ENCODE results near the gene NFX1. TPM values are rescaled to one million over a fixed set of nuclear protein-coding genes. Genes with fewer than 3 reads are reported as not detected.
"Not testable (repeated sequence)": the region's sequence is repeated elsewhere in the genome, so short reads cannot be mapped to it uniquely, and the experiment has no call there.

NFX1 gene
- total RNA-seq, 1 donor from 2014 or later: 14.2 TPM

DNA sequence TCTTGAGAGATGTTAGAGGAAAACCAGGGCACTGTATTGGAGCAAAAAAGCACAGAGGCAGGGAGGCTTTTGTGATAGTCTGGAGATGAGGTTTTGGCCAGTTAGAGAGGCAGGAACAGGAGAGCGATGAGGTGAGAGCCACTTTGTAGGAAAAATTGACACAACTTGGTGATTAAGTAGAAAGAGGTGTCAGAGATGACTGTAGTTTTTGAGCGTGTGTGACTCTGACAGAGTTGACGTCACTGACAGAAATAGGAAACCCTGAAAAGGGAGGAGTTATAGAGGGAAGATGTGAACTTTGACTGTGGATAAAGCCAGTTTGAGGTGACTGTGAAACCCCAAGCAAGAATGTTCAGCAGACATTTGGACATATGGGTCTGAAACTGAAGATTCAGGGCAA is 15.7 kb downstream of the NFX1 start:
- Histone ChIP-seq H3K4me1 (no peaks in the 10 kb centered on the region), H3K36me3 (peaks cover 88 to 99% of the 10 kb centered on the region in 2 donors), H3K27ac (no peak overlapping the region), H3K9me3 (no peaks in the 10 kb centered on the region), H3K27me3 (no peaks in the 10 kb centered on the region), H3K4me3 (no peak overlapping the region)
- no peak for TF ChIP-seq CTCF (IDR thresholded peaks at IDR 0.05)
- intact Hi-C loops (cut with DNase I): no loop called here
- DNase-seq (ENCODE audit: low spot score in 2 of 2): no peak

- intact Hi-C loops (cut with DNase I): no loop called here
- no peak overlapping the region for H3K27ac ChIP-seq
- no peaks in the 10 kb centered on the region for H3K27me3 ChIP-seq
- TF ChIP-seq CTCF (IDR thresholded peaks at IDR 0.05): no peak
- peaks cover 89 to 99% of the 10 kb centered on the region in 2 donors for H3K36me3 ChIP-seq
- H3K4me3 ChIP-seq: no peak overlapping the region
- no peaks in the 10 kb centered on the region for H3K9me3 ChIP-seq
- DNase-seq (ENCODE audit: low spot score in 2 of 2): no peak
- no peaks in the 10 kb centered on the region for H3K4me1 ChIP-seq
These were observed 16.8 kb downstream of the NFX1 start for GRCh38 chr9:33307067-33307466.

GRCh38 chr9:33309903-33310302 is 19.6 kb downstream of the NFX1 start:
- no peak for TF ChIP-seq CTCF (IDR thresholded peaks at IDR 0.05)

GRCh38 chr9:33310748-33311147 is 20.4 kb downstream of the NFX1 start:
- Histone ChIP-seq H3K27me3 (no peaks in the 10 kb centered on the region), H3K9me3 (no peaks in the 10 kb centered on the region), H3K36me3 (peaks cover 86 to 99% of the 10 kb centered on the region in 2 donors), H3K4me1 (no peaks in the 10 kb centered on the region), H3K4me3 (no peak overlapping the region), H3K27ac (no peak overlapping the region)
- no peak for TF ChIP-seq CTCF (IDR thresholded peaks at IDR 0.05)
- intact Hi-C loops (cut with DNase I): no loop called here
- no peak for DNase-seq (ENCODE audit: low spot score in 2 of 2)

More at GRCh38 chr9:33309903-33310302, 19.6 kb downstream of the NFX1 start:
- Histone ChIP-seq H3K4me3 (no peak overlapping the region), H3K9me3 (no peaks in the 10 kb centered on the region), H3K4me1 (no peaks in the 10 kb centered on the region), H3K27ac (no peak overlapping the region), H3K36me3 (peaks cover 91 to 99% of the 10 kb centered on the region in 2 donors), H3K27me3 (no peaks in the 10 kb centered on the region)
- intact Hi-C loops (cut with DNase I): no loop called here
- DNase-seq (ENCODE audit: low spot score in 2 of 2): no peak

DNA sequence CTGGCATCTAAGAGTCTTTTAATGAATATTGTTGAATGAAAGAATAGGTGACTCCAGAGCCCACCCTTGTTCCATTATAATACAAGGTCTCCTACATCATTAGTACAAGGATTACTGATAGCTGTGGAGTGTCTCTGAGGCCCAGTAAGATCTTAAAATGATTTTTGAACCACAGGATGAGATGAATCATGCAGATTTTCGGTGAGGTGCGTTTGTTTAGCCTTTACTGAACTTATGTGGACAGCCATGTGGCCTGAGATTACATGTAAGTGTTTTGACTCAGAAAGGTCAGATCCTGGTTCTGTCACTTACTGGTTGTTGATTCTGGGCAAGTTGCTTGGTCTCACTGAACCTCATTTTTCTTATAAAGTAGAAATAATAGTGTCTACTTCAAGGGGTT is 21.6 kb downstream of the NFX1 start:
- intact Hi-C loops (cut with DNase I): no loop called here
- DNase-seq (ENCODE audit: low spot score in 2 of 2): no peak
- H3K9me3 ChIP-seq: no peaks in the 10 kb centered on the region
- H3K36me3 ChIP-seq: peaks cover 87 to 94% of the 10 kb centered on the region in 2 donors
- H3K27ac ChIP-seq: no peak overlapping the region
- TF ChIP-seq CTCF (IDR thresholded peaks at IDR 0.05): no peak
- H3K4me1 ChIP-seq: no peaks in the 10 kb centered on the region
- no peak overlapping the region for H3K4me3 ChIP-seq
- no peaks in the 10 kb centered on the region for H3K27me3 ChIP-seq

DNA sequence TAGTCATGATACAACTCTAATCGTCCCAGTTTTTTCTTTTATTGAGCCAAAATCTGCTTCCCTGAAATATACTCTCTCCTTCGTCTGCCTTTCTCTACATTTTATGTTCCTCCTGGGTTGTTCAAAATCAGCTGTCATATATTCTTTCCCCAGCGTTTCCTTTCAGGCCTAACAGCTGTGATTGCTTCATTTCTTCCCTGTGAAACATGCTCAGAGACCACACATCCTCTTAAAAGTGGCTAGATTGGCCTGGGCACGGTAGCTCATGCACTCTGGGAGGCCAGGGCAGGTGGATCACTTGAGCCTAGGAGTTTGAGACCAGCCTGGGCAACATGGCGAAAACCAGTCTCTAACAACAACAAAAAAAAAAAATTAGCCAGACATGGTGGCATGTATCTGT is 25.1 kb downstream of the NFX1 start:
- Histone ChIP-seq H3K9me3 (no peaks in the 10 kb centered on the region), H3K36me3 (peaks cover 79 to 91% of the 10 kb centered on the region in 2 donors), H3K27ac (no peak overlapping the region), H3K27me3 (no peaks in the 10 kb centered on the region), H3K4me1 (peaks cover 0 to 2% of the 10 kb centered on the region in 2 donors), H3K4me3 (no peak overlapping the region)
- intact Hi-C loops (cut with DNase I): no loop called here
- DNase-seq (ENCODE audit: low spot score in 2 of 2): no peak
- no peak for TF ChIP-seq CTCF (IDR thresholded peaks at IDR 0.05)

- intact Hi-C loops (cut with DNase I); H3K27me3 ChIP-seq; DNase-seq (ENCODE audit: low spot score in 2 of 2); H3K4me1 ChIP-seq; H3K4me3 ChIP-seq; H3K9me3 ChIP-seq; H3K27ac ChIP-seq: not testable (repeated sequence)
- peaks cover 75 to 91% of the 10 kb centered on the region in 2 donors for H3K36me3 ChIP-seq
These were observed 26.8 kb downstream of the NFX1 start for GRCh38 chr9:33317136-33317535.

Measured in ascending aorta (tissue), 2 donors.